NT2/D1 (cell line): ENCODE results near the gene SUSD3.

Experiments used
- DNase-seq: peaks from one replicate; pipeline ENCODE4 v3.0.0-alpha.2; 2011; ENCODE audit warnings: low read depth, low spot score
- H3K27me3 ChIP-seq: 2 replicates; pipeline ENCODE4 v1.6.0; 2011; ENCODE audit warnings: mild to moderate bottlenecking; ENCODE audit not compliant: insufficient read length, insufficient read depth
- H3K36me3 ChIP-seq: 2 replicates; pipeline ENCODE4 v1.6.1; 2011; ENCODE audit warnings: mild to moderate bottlenecking, low read length, mixed read lengths; ENCODE audit not compliant: insufficient read depth, insufficient read length
- H3K4me1 ChIP-seq: 2 replicates; pipeline ENCODE4 v1.5.1; 2011; ENCODE audit not compliant: insufficient read depth, insufficient read length
- H3K4me3 ChIP-seq: 2 replicates; pipeline ENCODE4 v1.5.1; 2011; ENCODE audit warnings: low read depth; ENCODE audit not compliant: insufficient read length
- H3K9ac ChIP-seq: 2 replicates; pipeline ENCODE4 v1.6.0; 2011; ENCODE audit warnings: low read depth; ENCODE audit not compliant: insufficient read length
- H3K9me3 ChIP-seq: 2 replicates; pipeline ENCODE4 v1.5.1; 2011; ENCODE audit warnings: mild to moderate bottlenecking, low read length; ENCODE audit not compliant: insufficient read depth
- SUZ12 ChIP-seq: IDR thresholded peaks from 2 replicates; pipeline ENCODE4 v1.6.1; 2011; ENCODE audit not compliant: insufficient read length, insufficient read depth; ENCODE audit errors: extremely low read depth
- YY1 ChIP-seq: IDR thresholded peaks from 2 replicates; pipeline ENCODE4 v1.6.1; 2011; ENCODE audit not compliant: insufficient read length, insufficient read depth
- ZNF274 ChIP-seq: IDR thresholded peaks from 2 replicates; pipeline ENCODE4 v1.6.1; 2011; ENCODE audit warnings: mild to moderate bottlenecking, low read depth, low read length

The SUSD3 gene

DNA sequence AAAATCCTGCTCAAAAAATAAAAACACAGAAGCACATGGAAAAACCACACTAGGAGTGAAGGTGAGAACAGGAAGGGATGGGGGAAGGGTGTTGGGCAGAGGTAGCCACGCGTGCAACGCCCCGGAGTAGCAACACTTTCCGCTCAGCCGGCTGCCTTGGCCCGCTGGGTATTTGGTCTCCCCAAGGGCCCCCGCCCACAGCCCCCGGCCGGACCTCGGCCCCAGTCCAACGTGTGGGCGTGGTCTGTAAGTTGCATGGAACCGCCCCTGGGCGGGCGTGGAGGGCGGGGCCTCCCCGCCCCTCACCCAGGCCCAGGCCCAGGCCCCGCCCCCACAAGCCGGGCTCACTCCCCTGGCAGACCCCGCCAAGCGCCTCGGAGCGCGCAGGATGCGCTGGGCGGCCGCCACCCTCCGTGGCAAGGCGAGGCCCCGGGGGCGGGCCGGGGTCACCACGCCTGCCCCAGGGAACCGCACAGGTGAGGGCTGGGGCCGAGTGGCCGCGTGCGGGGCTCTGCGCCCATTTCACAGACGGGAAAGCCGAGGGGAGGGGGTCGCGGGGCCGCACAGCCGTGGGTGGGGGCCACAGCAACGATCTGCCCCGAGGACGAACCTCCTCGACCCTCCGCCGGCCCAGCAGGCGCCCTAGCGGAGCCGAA is at the start of gene SUSD3:
SUSD3 (plus strand) TSS at position 347 of the 656 bp plus-strand sequence; CDS start at position 389, 42 bp downstream.
- H3K9ac ChIP-seq, result peak within 1 kb of the TSS; percentile 52
- no peaks in the 10 kb centered on the region for H3K27me3 ChIP-seq
- H3K9me3 ChIP-seq, result no peaks in the 10 kb centered on the region
- H3K36me3 ChIP-seq, result no peaks in the 10 kb centered on the region
- peak; percentile 60 for DNase-seq
- TF ChIP-seq ZNF274 (no peak), YY1 (no peak), SUZ12 (no peak)
- H3K4me1 ChIP-seq, result peaks cover 49% of the 10 kb centered on the region
- H3K4me3 ChIP-seq, result peak within 1 kb of the TSS; percentile 38

DNA sequence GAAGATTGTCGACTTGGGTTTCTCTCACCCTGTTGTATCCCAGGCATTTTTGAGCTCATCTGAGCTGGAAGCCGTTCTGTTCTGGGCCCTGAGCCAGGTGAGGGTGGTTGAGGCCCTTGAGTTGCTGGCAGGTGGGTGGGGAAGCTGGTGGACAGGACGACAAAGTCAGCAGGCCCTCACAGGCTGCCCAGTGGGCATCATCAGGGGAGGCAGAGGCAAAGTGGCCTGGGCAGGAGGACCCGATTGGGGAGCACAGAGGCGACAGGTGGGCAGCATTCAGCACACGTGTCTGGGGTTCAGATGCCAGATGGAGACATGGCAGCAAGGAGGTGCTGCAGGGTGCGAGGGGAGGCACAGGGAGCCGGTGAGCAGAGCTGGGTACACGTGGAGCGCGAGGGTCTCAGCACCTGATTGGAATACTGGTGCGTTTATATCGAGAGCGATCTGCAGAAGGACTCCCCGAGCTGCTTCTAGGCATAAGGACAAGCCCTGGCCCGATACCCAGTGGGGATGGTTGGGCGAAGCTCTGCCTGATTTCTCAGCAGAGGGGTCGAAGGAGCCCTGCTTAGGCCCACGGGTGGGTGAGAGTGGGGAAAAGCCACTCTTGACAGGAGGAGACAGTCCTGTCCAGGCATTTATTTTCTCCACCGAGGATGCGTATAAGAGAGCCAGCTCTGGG is 49.0 kb upstream of the SUSD3 start:
- H3K9me3 ChIP-seq, result no peaks in the 10 kb centered on the region
- DNase-seq, result no peak
- H3K4me3 ChIP-seq, result no peak overlapping the region
- TF ChIP-seq ZNF274 (no peak), YY1 (no peak), SUZ12 (no peak)
- H3K9ac ChIP-seq, result no peak overlapping the region
- H3K4me1 ChIP-seq, result peaks cover 12% of the 10 kb centered on the region
- H3K36me3 ChIP-seq, result no peaks in the 10 kb centered on the region
- H3K27me3 ChIP-seq, result no peaks in the 10 kb centered on the region

GRCh38 chr9:93010056-93010455 is 48.4 kb upstream of the SUSD3 start:
- Histone ChIP-seq H3K4me3 (no peak overlapping the region), H3K36me3 (no peaks in the 10 kb centered on the region), H3K9ac (no peak overlapping the region), H3K9me3 (no peaks in the 10 kb centered on the region), H3K27me3 (no peaks in the 10 kb centered on the region), H3K4me1 (peaks cover 12% of the 10 kb centered on the region)
- DNase-seq, result no peak
- no peak for TF ChIP-seq ZNF274
- TF ChIP-seq YY1, result no peak
- no peak for TF ChIP-seq SUZ12

- TF ChIP-seq YY1 (no peak), ZNF274 (no peak), SUZ12 (no peak)
- H3K27me3 ChIP-seq, result no peaks in the 10 kb centered on the region
- DNase-seq, result no peak
- H3K4me1 ChIP-seq, result peaks cover 12% of the 10 kb centered on the region
- H3K36me3 ChIP-seq, result no peaks in the 10 kb centered on the region
- H3K4me3 ChIP-seq, result no peak overlapping the region
- peak overlapping the region; percentile 24 for H3K9ac ChIP-seq
- no peaks in the 10 kb centered on the region for H3K9me3 ChIP-seq
Measured at GRCh38 chr9:93010704-93011103, 47.8 kb upstream of the SUSD3 start.

DNA sequence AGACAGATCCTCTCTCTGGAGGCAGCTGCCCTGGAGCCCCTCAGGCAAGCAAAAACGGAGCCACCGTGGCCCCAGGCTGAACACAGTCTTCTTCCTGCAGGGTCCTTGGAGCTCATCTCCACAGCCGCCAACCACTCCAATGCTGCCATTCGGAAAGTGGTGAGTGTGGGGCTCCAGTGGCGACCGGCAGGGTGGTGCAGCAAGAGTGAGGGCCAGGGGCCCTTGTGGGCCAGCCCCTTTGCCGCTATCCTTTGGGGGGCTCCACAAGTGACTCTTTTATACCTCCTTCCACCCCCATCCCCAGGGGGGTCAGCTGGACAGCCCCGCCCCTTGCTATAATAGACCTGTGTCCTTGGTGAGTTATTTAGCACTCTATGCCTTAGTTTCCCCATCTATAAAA is 47.4 kb upstream of the SUSD3 start:
- Histone ChIP-seq H3K4me1 (peaks cover 12% of the 10 kb centered on the region), H3K9me3 (no peaks in the 10 kb centered on the region), H3K27me3 (no peaks in the 10 kb centered on the region), H3K4me3 (no peak overlapping the region), H3K36me3 (no peaks in the 10 kb centered on the region), H3K9ac (peak overlapping the region; percentile 24)
- TF ChIP-seq ZNF274 (no peak), YY1 (no peak), SUZ12 (no peak)
- no peak for DNase-seq

- H3K4me1 ChIP-seq, result peaks cover 12% of the 10 kb centered on the region
- no peak for DNase-seq
- no peak overlapping the region for H3K9ac ChIP-seq
- H3K9me3 ChIP-seq, result no peaks in the 10 kb centered on the region
- no peaks in the 10 kb centered on the region for H3K27me3 ChIP-seq
- H3K36me3 ChIP-seq, result no peaks in the 10 kb centered on the region
- TF ChIP-seq YY1 (no peak), SUZ12 (no peak), ZNF274 (no peak)
- H3K4me3 ChIP-seq, result no peak overlapping the region
Measured at GRCh38 chr9:93012963-93013855, 45.3 kb upstream of the SUSD3 start.
